Stimulated activated CD8-positive, alpha-beta memory T cell treated with anti-CD3 and anti-CD28 coated beads, Interleukin-12 subunit alpha, Interleukin-12 subunit beta, amount 100 ng/mL, for 24 hours (primary cell): Measurements from ENCODE around the gene CFAP54.

Experiments used
- DNase-seq: peaks from one replicate; pipeline ENCODE4 v3.0.0-alpha.2; 2020; ENCODE audit errors: extremely low read depth

The CFAP54 gene

GRCh38 chr12:96822641-96823040, 333.3 kb downstream of the CFAP54 start:
- DNase-seq: no peak

GRCh38 chr12:96824074-96824837, 334.9 kb downstream of the CFAP54 start:
- no peak for DNase-seq

- no peak for DNase-seq
Measured at GRCh38 chr12:96824838-96825236, 335.5 kb downstream of the CFAP54 start.

DNA sequence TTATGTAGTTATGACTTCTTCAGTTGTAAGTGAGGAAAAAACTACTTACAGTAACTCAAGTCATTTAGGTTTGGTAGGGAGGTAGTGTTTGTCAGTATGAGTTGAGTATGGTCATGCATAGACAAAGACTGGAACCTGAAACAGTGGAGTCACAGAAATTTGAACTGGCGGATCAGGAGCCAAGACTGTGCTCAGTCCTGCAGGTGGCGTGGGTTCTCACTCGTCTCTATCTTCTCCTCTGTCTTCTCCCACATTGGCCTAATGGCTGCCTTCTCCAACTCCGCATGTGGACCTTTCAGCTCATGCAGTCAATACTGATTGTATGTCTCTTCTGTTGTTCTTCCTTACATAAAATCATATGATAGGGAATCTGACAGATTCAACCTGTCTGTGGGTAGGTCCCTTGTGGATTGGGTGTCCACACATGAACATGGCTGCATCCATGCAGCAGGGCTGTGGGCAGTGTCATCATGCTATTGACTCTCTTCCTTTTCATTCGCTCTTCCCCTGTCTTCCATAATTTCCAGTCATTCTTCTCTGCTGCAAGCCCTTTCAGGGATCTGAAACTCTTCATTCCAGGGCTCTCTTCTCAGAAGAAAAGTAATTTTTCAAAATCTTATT, 338.9 kb downstream of the CFAP54 start:
- no peak for DNase-seq

GRCh38 chr12:96829354-96829753, 340.0 kb downstream of the CFAP54 start:
- DNase-seq: no peak

GRCh38 chr12:96831346-96831745, 342.0 kb downstream of the CFAP54 start:
- no peak for DNase-seq

DNA sequence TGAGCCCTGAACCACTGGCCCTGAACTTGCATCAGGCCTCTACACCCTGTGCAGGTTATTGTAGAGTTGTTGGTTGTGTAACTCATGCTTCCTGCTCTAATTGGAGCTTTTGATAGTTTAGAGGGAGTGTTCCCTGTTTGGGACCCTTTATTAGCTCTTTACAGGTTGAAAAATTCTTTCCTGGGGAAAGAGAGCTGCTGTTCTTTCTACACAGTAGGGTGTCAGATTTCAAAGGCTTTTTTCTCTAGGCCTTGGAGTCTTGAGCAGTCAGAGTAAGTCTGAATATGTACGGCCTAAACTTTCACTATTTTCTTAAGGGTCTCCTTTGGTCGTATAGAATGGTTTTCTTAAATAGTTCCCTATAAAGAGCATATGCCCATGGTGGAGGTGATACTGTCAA, 356.9 kb downstream of the CFAP54 start:
- DNase-seq: no peak

DNA sequence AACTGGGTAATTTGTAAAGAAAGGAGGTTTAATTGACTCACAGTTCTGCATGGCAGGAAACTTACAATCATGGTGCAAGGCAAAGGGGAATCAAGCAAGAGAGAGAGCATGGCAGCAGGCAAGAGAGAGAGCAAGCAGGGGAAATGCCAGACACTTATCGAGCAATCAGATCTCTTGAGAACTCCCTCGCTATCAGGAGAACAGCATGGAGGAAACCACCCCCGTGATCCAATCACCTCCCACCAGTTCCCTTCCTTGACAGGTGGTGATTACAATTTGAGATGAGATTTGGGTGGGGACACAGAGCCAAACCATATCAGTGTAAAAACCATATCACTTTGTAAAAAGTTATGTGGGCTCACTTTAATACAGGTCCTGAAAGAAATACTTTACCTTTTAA, 361.3 kb downstream of the CFAP54 start:
- DNase-seq: no peak

DNA sequence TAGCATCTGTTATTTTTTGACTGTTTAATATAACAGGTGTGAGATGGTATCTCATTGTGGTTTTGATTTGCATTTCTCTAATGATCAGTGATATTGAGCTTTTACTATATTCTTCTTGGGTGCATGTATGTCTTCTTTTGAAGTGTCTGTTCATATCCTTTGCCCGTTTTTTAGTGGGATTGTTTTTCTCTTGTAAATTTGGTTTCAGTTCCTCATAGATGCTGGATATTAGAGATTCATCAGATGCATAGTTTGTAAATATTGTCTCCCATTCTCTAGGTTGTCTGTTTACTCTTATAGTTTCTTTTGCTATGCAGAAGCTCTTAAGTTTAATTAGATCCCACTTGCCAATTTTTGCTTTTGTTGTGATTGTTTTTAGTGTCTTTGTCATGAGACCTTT, 368.8 kb downstream of the CFAP54 start:
- no peak for DNase-seq

GRCh38 chr12:96861656-96862055, 372.3 kb downstream of the CFAP54 start:
- no peak for DNase-seq

- no peak for DNase-seq
Measured at GRCh38 chr12:96862326-96862725, 372.9 kb downstream of the CFAP54 start.

GRCh38 chr12:96864335-96864734, 375.0 kb downstream of the CFAP54 start:
- DNase-seq: no peak

- DNase-seq: no peak
Measured at GRCh38 chr12:96866801-96867590, 377.6 kb downstream of the CFAP54 start.

GRCh38 chr12:96870946-96871345, 381.6 kb downstream of the CFAP54 start:
- DNase-seq: no peak

DNA sequence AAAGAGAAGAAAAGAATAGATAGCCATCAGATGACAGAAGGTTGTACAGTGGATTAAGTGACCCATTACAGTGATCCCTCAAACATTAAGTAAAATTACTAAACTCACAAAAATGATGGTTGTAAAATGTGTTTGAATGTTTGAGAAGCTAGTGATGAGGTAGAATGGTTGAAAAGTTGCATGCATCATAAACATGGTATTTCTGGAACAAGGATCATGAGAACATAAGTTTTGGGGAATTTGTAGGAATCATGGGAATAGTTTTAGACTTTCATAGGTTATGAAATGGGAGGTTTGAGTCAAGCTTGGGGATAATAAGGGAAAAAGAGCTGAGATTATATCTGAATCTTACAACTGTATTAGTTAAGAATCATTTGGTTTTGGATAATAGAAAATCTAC, 383.6 kb downstream of the CFAP54 start:
- no peak for DNase-seq

GRCh38 chr12:96874211-96874610, 384.8 kb downstream of the CFAP54 start:
- DNase-seq: no peak

- no peak for DNase-seq
Measured at GRCh38 chr12:96876966-96877365, 387.6 kb downstream of the CFAP54 start.

DNA sequence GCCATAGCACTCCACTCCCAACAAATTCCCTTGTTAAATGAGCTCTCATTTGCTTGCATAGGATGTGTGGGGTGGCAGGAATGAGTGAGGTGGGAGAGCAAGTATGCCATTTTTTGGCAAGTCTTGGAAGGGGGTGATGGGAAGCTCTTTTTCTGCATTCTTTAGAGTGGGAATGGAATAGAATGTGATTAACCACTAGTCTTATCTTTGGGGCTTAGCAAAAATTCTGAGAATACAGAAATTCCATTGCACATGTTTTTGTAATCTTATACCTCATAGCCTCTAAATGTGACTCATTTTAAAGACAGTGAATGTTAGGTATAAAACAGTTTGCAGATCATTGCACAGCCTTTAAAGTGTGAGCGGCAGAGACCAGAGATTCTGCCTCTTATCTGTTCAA, 389.3 kb downstream of the CFAP54 start:
- no peak for DNase-seq

DNA sequence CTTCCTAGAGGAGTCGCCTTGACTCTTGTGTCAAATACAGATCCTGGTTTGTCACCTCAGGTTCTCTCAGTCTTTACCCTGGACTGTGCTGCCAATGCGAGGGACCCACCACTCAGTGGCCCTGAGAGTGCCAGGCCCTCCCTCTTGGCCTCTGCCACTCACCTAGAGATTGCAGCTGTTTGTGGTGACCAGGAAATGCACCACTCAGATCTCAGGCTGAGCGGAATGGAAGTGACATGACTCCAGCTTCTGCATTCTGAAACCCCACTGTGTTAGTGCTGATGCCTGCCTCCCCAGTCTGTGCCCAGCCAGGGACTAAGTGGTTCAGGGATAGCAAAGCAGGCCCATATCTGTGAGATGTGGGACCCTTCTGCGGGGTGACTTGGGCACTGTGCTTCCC, 389.9 kb downstream of the CFAP54 start:
- no peak for DNase-seq

- DNase-seq: no peak
Measured at GRCh38 chr12:96880220-96880619, 390.8 kb downstream of the CFAP54 start.

GRCh38 chr12:96881608-96882007, 392.2 kb downstream of the CFAP54 start:
- no peak for DNase-seq

DNA sequence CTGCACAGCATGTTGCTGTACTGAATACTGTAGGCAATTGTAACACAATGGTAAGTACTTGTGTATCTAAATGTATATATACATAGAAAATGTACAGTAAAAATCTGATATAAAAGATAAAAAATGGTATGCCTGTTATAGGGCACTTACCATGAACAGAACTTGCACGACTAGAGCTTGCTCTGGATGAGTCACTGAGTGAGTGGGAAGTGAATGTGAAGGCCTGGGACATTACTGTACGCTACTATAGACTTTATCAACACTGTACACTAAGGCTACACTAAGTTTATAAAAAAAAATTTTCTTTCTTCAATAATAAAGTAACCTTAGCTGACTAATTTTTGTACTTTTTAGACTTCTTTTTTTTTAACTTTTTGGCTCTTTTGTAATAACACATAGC, 393.5 kb downstream of the CFAP54 start:
- DNase-seq: no peak

DNA sequence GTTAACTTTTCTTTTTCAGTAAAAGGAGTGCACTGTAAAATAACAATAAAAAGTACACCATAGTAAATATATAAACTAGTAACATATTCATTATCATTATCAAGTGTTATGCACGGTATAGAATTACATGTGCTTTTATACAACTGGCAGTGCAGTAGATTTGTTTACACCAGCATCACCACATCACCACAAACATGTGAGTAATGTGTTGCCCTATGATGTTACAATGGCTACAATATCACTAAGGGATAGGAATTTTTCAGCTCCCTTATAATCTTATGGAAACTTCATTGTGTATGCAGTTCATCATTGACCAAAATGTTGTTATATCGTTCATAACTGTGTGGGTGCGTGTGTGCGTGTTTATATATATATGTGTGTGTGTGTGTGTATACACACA, 394.2 kb downstream of the CFAP54 start:
- DNase-seq: no peak
